Hematopoietic multipotent progenitor cell (in vitro differentiated cells): ENCODE measurements around the gene MBTD1. TPM values are rescaled to one million over a fixed set of nuclear protein-coding genes. Genes with fewer than 3 reads are reported as not detected.

Experiments
- DNase-seq, 3 donors: peaks; one replicate each; pipeline ENCODE4 v3.0.0-alpha.2; 2011 to 2015; ENCODE audit warnings: low read depth in 2 of 3, low spot score in 2 of 3
- total RNA-seq: library from RNA; depleted of rRNA; stranded (reverse); fragments of >200 nt; gene quantifications from one replicate; pipeline ENCODE4 v1.2.3, GENCODE V29; 2012

The MBTD1 gene
- total RNA-seq, 1 donor = 15.9 TPM

- no peak for DNase-seq
Measured at GRCh38 chr17:51152766-51153209, 107.1 kb downstream of the MBTD1 start.

- DNase-seq = no peak
Measured at GRCh38 chr17:51150932-51151331, 108.9 kb downstream of the MBTD1 start.

- no peak for DNase-seq
Measured at GRCh38 chr17:51149163-51149562, 110.7 kb downstream of the MBTD1 start.

- DNase-seq = no peak
Measured at GRCh38 chr17:51147650-51148049, 112.2 kb downstream of the MBTD1 start.

- DNase-seq = no peak
Measured at GRCh38 chr17:51144266-51145022, 115.4 kb downstream of the MBTD1 start.

GRCh38 chr17:51142597-51142996, 117.3 kb downstream of the MBTD1 start:
- no peak for DNase-seq

GRCh38 chr17:51135956-51136355, 123.9 kb downstream of the MBTD1 start:
- no peak for DNase-seq

GRCh38 chr17:51133365-51133764, 126.5 kb downstream of the MBTD1 start:
- DNase-seq = no peak

GRCh38 chr17:51132964-51133319, 126.9 kb downstream of the MBTD1 start:
- DNase-seq = no peak

GRCh38 chr17:51128076-51128475, 131.8 kb downstream of the MBTD1 start:
- peak in 1 of 3 donors; percentile 37 for DNase-seq

Other genes starting within 250 kb of the MBTD1 start
- gene SPAG9, start 139.2 kb downstream of the MBTD1 start, total RNA-seq = 52.0 TPM
- 49.5 TPM for gene NME1, start 106.5 kb downstream of the MBTD1 start, total RNA-seq
- 608 TPM for gene NME2, start 93.6 kb downstream of the MBTD1 start, total RNA-seq
- gene UTP18, start 497 bp upstream of the MBTD1 start, total RNA-seq = 24.0 TPM